Kidney (tissue), 14 donors: ENCODE measurements around the gene KLHL18. TPM values are rescaled to one million over a fixed set of nuclear protein-coding genes. Genes with fewer than 3 reads are reported as not detected.
A peak's percentile ranks its signal among the peaks of the same experiment; 100 is the strongest.

Experiments
- DNase-seq, 5 donors: peaks; one replicate each; pipeline ENCODE4 v3.0.0-alpha.2; 2013 to 2020
- FAIRE-seq: peaks from 2 replicates; lab custom pipeline; 2012; peaks lifted over from hg19 to GRCh38; lab: Jason Lieb, UNC
- H3K27ac ChIP-seq, 2 donors: one replicate each; pipeline ENCODE4 v1.7.0; 2013; ENCODE audit warnings: low read depth in 2 of 2, low read length in 2 of 2, inconsistent platforms in 1 of 2
- H3K27me3 ChIP-seq: one replicate; pipeline ENCODE4 v1.7.1; 2013; ENCODE audit warnings: low read length, inconsistent platforms; ENCODE audit not compliant: control insufficient read depth, insufficient read depth
- H3K36me3 ChIP-seq, 3 donors: one replicate each; pipeline versions ENCODE4 v1.7.0 to v1.7.1; 2013; ENCODE audit warnings: low read length in 3 of 3, control low read depth in 1 of 3, inconsistent platforms in 1 of 3; ENCODE audit not compliant: insufficient read depth in 3 of 3, control insufficient read depth in 2 of 3
- H3K4me1 ChIP-seq, 3 donors: one replicate each; pipeline versions ENCODE4 v1.7.0 to v1.7.1; 2013; ENCODE audit warnings: low read length in 3 of 3, inconsistent platforms in 1 of 3, low read depth in 1 of 3; ENCODE audit not compliant: control insufficient read depth in 2 of 3, insufficient read depth in 2 of 3
- H3K4me3 ChIP-seq, 3 donors: one replicate each; pipeline versions ENCODE4 v1.7.0 to v1.8.1; 2013; ENCODE audit warnings: low read length in 3 of 3, control low read depth in 1 of 3, inconsistent platforms in 1 of 3
- H3K9ac ChIP-seq, 3 donors: one replicate each; pipeline versions ENCODE4 v1.7.0 to v1.7.1; 2013; ENCODE audit warnings: low read length in 3 of 3, control low read depth in 1 of 3, inconsistent platforms in 1 of 3
- H3K9me3 ChIP-seq, 3 donors: one replicate each; pipeline versions ENCODE4 v1.7.0 to v1.7.1; 2013; ENCODE audit warnings: low read length in 3 of 3, control low read depth in 1 of 3, inconsistent platforms in 1 of 3; ENCODE audit not compliant: control insufficient read depth in 2 of 3, insufficient read depth in 1 of 3
- CTCF ChIP-seq: IDR thresholded peaks from 3 replicates; pipeline ENCODE4 v1.5.1; 2012; ENCODE audit warnings: mild to moderate bottlenecking, moderate library complexity, borderline replicate concordance; ENCODE audit not compliant: insufficient read depth; ENCODE audit errors: extremely low read depth
- intact Hi-C: fragments of 100-400 bp; cut with DNase I; formaldehyde crosslinking; loops from one replicate; pipeline ENCODE4 v1.11.1; 2022
- polyA plus RNA-seq: library from polyadenylated mRNA; stranded (reverse); fragments of 350-450 nt; fragmentation: Illumina TruSeq; extraction: RNeasy Lipid Tissue Mini Kit (QIAGEN cat#74804); gene quantifications from one replicate; pipeline ENCODE4 v1.2.3, GENCODE V29; 2014; ENCODE audit warnings: low read depth, low replicate concordance; ENCODE audit not compliant: insufficient read depth
- total RNA-seq: library from RNA; stranded (reverse); fragmentation: NEBNext Ultra II Directional; extraction: Animal tissue kit (Norgen Biotek cat#: 25700); gene quantifications from one replicate; pipeline ENCODE4 v1.2.1, GENCODE V29; 2021
- donor health status: control.
- donor health status: control.
- donor health status: control.
- donor health status: control.
- donor health status: control.
- donor health status: DM: yes; HTN: yes; CAD: no.
- donor health status: Normal renal cell carcinoma (clear cell type).

KLHL18 gene
- total and polyA plus RNA-seq, 2 donors from 2014 or later = 10.6 to 31.1 TPM

GRCh38 chr3:47276558-47276957 lies 6.2 kb upstream of the KLHL18 start:
- no peaks in the 10 kb centered on the region for H3K9me3 ChIP-seq
- H3K27ac ChIP-seq = no peak overlapping the region
- FAIRE-seq = no peak
- H3K9ac ChIP-seq = no peak overlapping the region
- H3K4me3 ChIP-seq = no peak overlapping the region
- intact Hi-C loops = no loop called here
- no peak for DNase-seq
- H3K27me3 ChIP-seq = no peaks in the 10 kb centered on the region
- no peaks in the 10 kb centered on the region for H3K36me3 ChIP-seq
- peaks cover 0 to 4% (median 0%) of the 10 kb centered on the region in 3 donors for H3K4me1 ChIP-seq
- TF ChIP-seq CTCF = no peak

GRCh38 chr3:47280519-47280918 lies 2.2 kb upstream of the KLHL18 start:
- no peak for DNase-seq
- no peaks in the 10 kb centered on the region for H3K36me3 ChIP-seq
- H3K4me3 ChIP-seq = no peak overlapping the region
- intact Hi-C loops = no loop called here
- H3K27me3 ChIP-seq = no peaks in the 10 kb centered on the region
- TF ChIP-seq CTCF = no peak
- no peak overlapping the region for H3K9ac ChIP-seq
- no peaks in the 10 kb centered on the region for H3K9me3 ChIP-seq
- H3K4me1 ChIP-seq = peaks cover 0 to 12% (median 0%) of the 10 kb centered on the region in 3 donors
- no peak for FAIRE-seq
- no peak overlapping the region for H3K27ac ChIP-seq

- Histone ChIP-seq H3K9me3 (no peaks in the 10 kb centered on the region), H3K27ac (peak overlapping the region; percentile 96 to 99), H3K36me3 (peaks cover 0 to under 1% (median 0%) of the 10 kb centered on the region in 3 donors), H3K4me3 (peak overlapping the region; percentile 90 to 98 (median 94)), H3K27me3 (no peaks in the 10 kb centered on the region), H3K9ac (peak overlapping the region; percentile 63 to 98 (median 97)), H3K4me1 (peaks cover 0 to 12% (median 0%) of the 10 kb centered on the region in 3 donors)
- peak in 1 of 5 donors; percentile 23 for DNase-seq
- TF ChIP-seq CTCF = no peak
- intact Hi-C loops = no loop called here
- FAIRE-seq = no peak
Measured at GRCh38 chr3:47283193-47283537, 421 bp downstream of the KLHL18 start.
